Mammary epithelial cell (primary cell): ENCODE data around the gene PLCB2.

Source experiments
- EZH2 ChIP-seq: IDR thresholded peaks from 2 replicates; pipeline ENCODE4 v1.6.1; 2012; ENCODE audit warnings: low read length, inconsistent platforms, borderline replicate concordance
- TF ChIP-seq, protein P1 (sequence below), 2 donors: IDR thresholded peaks in 1 of 2; conservative IDR thresholded peaks in 1 of 2; 2 replicates each; pipeline ENCODE4 v1.5.1; 2011 to 2012; ENCODE audit warnings: inconsistent platforms in 2 of 2, low read length in 2 of 2, mild to moderate bottlenecking in 2 of 2, control low read depth in 1 of 2, low read depth in 1 of 2; ENCODE audit not compliant: insufficient read depth in 1 of 2; ENCODE audit errors: extremely low read depth in 1 of 2

- TF ChIP-seq EZH2 = no peak
- TF ChIP-seq, protein P1, sequence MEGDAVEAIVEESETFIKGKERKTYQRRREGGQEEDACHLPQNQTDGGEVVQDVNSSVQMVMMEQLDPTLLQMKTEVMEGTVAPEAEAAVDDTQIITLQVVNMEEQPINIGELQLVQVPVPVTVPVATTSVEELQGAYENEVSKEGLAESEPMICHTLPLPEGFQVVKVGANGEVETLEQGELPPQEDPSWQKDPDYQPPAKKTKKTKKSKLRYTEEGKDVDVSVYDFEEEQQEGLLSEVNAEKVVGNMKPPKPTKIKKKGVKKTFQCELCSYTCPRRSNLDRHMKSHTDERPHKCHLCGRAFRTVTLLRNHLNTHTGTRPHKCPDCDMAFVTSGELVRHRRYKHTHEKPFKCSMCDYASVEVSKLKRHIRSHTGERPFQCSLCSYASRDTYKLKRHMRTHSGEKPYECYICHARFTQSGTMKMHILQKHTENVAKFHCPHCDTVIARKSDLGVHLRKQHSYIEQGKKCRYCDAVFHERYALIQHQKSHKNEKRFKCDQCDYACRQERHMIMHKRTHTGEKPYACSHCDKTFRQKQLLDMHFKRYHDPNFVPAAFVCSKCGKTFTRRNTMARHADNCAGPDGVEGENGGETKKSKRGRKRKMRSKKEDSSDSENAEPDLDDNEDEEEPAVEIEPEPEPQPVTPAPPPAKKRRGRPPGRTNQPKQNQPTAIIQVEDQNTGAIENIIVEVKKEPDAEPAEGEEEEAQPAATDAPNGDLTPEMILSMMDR (conservative IDR thresholded peaks at IDR 0.05 in 1 of 2, IDR thresholded peaks at IDR 0.05 in 1 of 2; ENCODE audit: extremely low read depth in 1 of 2, insufficient read depth in 1 of 2, low read depth in 1 of 2, low read length in 2 of 2) = no peak
These were observed 23.3 kb upstream of the PLCB2 start for GRCh38 chr15:40331026-40331425.
